Skeletal muscle tissue (tissue), 4 donors: ENCODE results near the gene DIP2A. TPM values are rescaled to one million over a fixed set of nuclear protein-coding genes. Genes with fewer than 3 reads are reported as not detected.
A peak's percentile ranks its signal among the peaks of the same experiment; 100 is the strongest.

Experiments
- H3K27ac ChIP-seq: one replicate; pipeline ENCODE4 v1.7.0; 2013; ENCODE audit warnings: mild to moderate bottlenecking, low read depth, low read length, inconsistent platforms
- H3K27me3 ChIP-seq, 3 donors: one replicate each; pipeline ENCODE4 v1.7.0; 2013; ENCODE audit warnings: low read length in 3 of 3; ENCODE audit not compliant: control insufficient read depth in 3 of 3, insufficient read depth in 3 of 3
- H3K36me3 ChIP-seq, 3 donors: one replicate each; pipeline ENCODE4 v1.7.0; 2013; ENCODE audit warnings: low read length in 3 of 3; ENCODE audit not compliant: control insufficient read depth in 3 of 3, insufficient read depth in 3 of 3
- H3K4me1 ChIP-seq, 3 donors: one replicate each; pipeline ENCODE4 v1.7.0; 2013; ENCODE audit warnings: low read length in 3 of 3, mild to moderate bottlenecking in 3 of 3; ENCODE audit not compliant: control insufficient read depth in 3 of 3, insufficient read depth in 3 of 3
- H3K4me3 ChIP-seq, 3 donors: one replicate each; pipeline ENCODE4 v1.7.0; 2013; ENCODE audit warnings: low read length in 3 of 3
- H3K9ac ChIP-seq, 3 donors: one replicate each; pipeline ENCODE4 v1.7.0; 2013; ENCODE audit warnings: low read length in 3 of 3, mild to moderate bottlenecking in 3 of 3, moderate library complexity in 2 of 3, low read depth in 1 of 3
- H3K9me3 ChIP-seq, 3 donors: one replicate each; pipeline ENCODE4 v1.7.0; 2013; ENCODE audit warnings: low read length in 3 of 3; ENCODE audit not compliant: control insufficient read depth in 3 of 3
- total RNA-seq: library from RNA; depleted of rRNA; stranded (reverse); fragments of >200 nt; gene quantifications from one replicate; pipeline ENCODE4 v1.2.3, GENCODE V29; 2014
- donor health status: Osteomylitis.

DIP2A gene
- total RNA-seq, 1 donor from 2014 or later = 23.5 TPM

DNA sequence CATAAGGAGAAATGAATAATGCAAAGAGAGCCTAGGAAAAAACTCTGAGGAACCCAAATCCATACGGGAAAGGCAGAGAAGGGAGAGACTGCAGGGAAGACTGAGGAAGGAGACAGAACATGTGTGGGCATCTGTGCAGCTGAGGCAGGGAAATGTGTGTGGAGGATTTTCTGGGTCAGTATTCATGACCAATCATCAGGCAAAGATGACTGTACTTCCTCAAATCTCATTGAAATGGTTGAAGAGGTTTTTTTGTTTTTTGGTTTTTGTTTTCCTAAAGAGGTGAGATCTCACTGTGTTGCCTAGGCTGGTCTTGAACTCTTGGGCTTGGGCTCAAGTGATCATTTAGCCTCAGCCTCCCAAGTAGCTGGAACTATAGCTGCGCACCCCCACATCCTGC is 15.7 kb downstream of the DIP2A start:
- H3K9me3 ChIP-seq = no peaks in the 10 kb centered on the region
- peaks cover 7 to 18% (median 14%) of the 10 kb centered on the region in 3 donors for H3K4me1 ChIP-seq
- no peak overlapping the region for H3K27ac ChIP-seq
- H3K27me3 ChIP-seq = no peaks in the 10 kb centered on the region
- no peak overlapping the region for H3K4me3 ChIP-seq
- H3K36me3 ChIP-seq = peaks cover 0 to 3% (median 0%) of the 10 kb centered on the region in 3 donors
- no peak overlapping the region for H3K9ac ChIP-seq

DNA sequence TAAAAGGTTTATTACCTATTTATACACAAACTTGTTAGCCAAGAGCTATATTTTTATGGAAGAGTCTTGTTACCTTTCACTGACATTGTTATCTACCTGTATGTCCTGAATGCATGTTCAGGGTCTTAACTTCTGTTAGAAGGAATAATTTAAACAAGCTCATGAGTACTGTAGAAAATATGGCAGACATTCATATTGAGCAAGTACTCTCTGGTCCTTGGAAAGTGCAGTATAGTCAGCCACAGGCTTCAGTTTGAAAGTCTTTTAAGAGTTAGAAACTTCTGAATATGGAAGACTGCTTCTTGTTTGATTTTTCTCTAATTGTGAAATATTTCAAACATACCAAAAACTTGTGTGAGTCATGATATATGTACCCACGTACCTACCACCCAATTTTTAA is 16.6 kb downstream of the DIP2A start:
- H3K4me3 ChIP-seq = no peak overlapping the region
- no peak overlapping the region for H3K27ac ChIP-seq
- H3K36me3 ChIP-seq = no peaks in the 10 kb centered on the region
- no peak overlapping the region for H3K9ac ChIP-seq
- no peaks in the 10 kb centered on the region for H3K9me3 ChIP-seq
- H3K27me3 ChIP-seq = no peaks in the 10 kb centered on the region
- H3K4me1 ChIP-seq = peaks cover 7 to 18% (median 14%) of the 10 kb centered on the region in 3 donors

DNA sequence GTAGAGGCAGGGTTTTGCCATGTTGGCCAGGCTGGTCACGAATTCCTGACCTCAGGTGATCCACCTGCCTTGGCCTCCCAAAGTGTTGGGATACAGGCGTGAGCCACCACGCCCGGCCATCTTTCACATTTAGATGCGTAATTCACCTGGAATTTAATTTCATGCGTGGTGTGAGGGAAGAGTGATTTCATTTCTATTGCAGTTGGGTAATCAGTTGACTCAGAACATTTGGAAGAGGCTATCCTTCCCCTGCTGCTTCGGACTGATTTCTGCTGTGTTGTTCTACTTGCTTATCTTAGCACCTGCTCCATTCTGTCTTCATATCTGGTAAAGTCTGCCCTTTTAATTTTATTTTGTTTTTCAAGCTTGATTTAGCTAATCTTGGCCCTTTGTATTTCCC is 19.1 kb downstream of the DIP2A start:
- no peak overlapping the region for H3K9ac ChIP-seq
- peaks cover 0 to 3% (median 0%) of the 10 kb centered on the region in 3 donors for H3K36me3 ChIP-seq
- H3K27me3 ChIP-seq = no peaks in the 10 kb centered on the region

DNA sequence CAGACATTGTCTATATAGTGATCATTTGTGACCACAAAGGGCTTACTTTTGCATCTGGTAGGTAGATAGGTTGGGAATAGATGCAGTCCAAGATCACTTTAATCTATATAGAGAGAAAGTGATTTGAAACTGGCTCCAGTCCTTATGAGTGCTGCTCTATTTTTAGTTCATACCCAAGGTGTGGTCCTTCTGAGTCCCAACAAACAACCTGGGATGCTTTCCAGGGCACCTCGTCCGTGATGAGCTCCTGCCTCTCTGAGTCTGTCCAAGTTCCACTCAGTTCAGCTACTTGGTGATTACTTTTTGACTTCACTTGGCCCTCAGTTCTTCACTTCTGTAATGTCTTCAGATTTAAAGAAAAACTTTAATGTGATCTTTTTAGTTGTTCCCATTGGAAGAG is 20.2 kb downstream of the DIP2A start:
- Histone ChIP-seq H3K36me3 (peaks cover 0 to 3% (median 0%) of the 10 kb centered on the region in 3 donors), H3K9ac (no peak overlapping the region), H3K27me3 (no peaks in the 10 kb centered on the region), H3K4me3 (no peak overlapping the region), H3K9me3 (no peaks in the 10 kb centered on the region), H3K27ac (peak overlapping the region; percentile 0), H3K4me1 (peaks cover 4 to 14% (median 8%) of the 10 kb centered on the region in 3 donors)

More for the DNA sequence above, 19.1 kb downstream of the DIP2A start:
- Histone ChIP-seq H3K4me3 (no peak overlapping the region), H3K4me1 (peaks cover 2 to 7% (median 5%) of the 10 kb centered on the region in 3 donors), H3K27ac (no peak overlapping the region), H3K9me3 (no peaks in the 10 kb centered on the region)

DNA sequence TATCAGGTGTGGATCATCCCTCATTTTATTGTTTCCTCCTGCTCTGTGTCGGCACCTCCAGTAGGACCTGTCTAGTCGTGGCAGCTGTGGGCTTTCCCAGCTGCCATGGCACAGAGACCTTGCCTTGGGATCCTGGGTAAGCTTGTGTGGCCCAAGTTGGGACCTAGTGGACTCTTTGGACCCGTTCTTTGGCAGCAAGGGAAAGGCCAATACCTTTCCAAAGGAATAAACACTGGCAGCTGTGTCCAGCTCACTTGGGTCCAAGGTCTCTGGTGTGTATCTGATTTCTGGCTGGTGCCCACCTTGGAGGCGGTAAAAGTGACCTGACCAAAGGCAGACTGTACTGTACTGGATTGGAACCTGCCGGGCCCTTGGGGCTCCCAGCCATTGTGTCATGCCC is 21.8 kb downstream of the DIP2A start:
- Histone ChIP-seq H3K4me3 (no peak overlapping the region), H3K4me1 (peaks cover 5 to 15% (median 8%) of the 10 kb centered on the region in 3 donors), H3K36me3 (peaks cover 0 to 7% (median 6%) of the 10 kb centered on the region in 3 donors), H3K9me3 (no peaks in the 10 kb centered on the region), H3K9ac (no peak overlapping the region), H3K27me3 (no peaks in the 10 kb centered on the region), H3K27ac (no peak overlapping the region)

DNA sequence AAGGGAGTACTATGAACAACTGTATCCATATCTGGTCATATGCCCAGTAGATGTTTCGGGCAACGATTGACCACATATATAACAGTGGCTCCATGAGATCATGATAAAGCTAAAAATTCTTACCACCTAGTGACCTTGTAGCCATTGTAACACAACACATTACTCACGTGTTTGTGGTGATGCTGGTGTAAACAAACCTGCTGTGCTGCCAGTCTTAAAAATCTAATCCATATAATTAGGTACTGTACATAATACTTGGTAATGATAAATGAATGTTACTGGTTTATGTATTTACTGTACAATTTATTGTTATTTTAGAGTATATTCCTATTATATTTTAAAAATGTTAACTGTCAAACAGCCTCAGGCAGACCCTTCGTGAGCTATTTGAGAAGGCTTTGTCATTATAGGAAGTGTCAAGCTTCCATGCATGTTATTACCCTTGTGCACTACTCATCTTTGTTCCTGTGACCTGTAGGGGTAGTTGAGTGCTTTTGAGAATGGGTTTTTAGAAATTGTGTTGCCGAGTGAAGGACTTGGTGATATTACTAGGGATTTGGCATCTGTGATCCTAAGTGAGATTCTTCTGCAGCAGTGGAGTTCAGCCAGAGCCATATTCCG is 23.6 kb downstream of the DIP2A start:
- peaks cover 0 to 10% (median 9%) of the 10 kb centered on the region in 3 donors for H3K36me3 ChIP-seq
- peaks cover 5 to 15% (median 8%) of the 10 kb centered on the region in 3 donors for H3K4me1 ChIP-seq
- no peak overlapping the region for H3K27ac ChIP-seq
- no peak overlapping the region for H3K9ac ChIP-seq
- no peak overlapping the region for H3K4me3 ChIP-seq
- H3K27me3 ChIP-seq = no peaks in the 10 kb centered on the region
- no peaks in the 10 kb centered on the region for H3K9me3 ChIP-seq

DNA sequence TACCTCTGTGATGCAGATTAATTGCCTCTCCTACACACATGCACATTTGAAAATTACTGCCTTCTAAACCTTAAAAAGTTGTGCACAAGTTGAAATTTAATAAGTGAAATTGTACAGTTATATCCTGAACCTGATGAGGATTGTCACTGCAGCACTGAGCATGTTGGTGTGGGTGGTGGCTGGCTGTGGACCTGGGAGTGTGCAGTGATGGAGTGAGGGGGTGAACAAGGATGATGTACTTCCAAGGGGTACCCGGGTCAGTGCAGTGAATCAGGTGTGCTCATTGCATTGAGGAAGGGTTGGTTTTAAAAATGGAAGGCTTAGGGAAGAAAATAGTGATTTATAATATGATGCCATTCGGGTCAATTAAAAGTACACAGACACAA is 24.1 kb downstream of the DIP2A start:
- H3K9ac ChIP-seq = no peak overlapping the region
- H3K9me3 ChIP-seq = no peaks in the 10 kb centered on the region
- H3K27ac ChIP-seq = no peak overlapping the region
- peaks cover 0 to 10% (median 9%) of the 10 kb centered on the region in 3 donors for H3K36me3 ChIP-seq
- peaks cover 5 to 15% (median 8%) of the 10 kb centered on the region in 3 donors for H3K4me1 ChIP-seq
- no peaks in the 10 kb centered on the region for H3K27me3 ChIP-seq
- H3K4me3 ChIP-seq = no peak overlapping the region

DNA sequence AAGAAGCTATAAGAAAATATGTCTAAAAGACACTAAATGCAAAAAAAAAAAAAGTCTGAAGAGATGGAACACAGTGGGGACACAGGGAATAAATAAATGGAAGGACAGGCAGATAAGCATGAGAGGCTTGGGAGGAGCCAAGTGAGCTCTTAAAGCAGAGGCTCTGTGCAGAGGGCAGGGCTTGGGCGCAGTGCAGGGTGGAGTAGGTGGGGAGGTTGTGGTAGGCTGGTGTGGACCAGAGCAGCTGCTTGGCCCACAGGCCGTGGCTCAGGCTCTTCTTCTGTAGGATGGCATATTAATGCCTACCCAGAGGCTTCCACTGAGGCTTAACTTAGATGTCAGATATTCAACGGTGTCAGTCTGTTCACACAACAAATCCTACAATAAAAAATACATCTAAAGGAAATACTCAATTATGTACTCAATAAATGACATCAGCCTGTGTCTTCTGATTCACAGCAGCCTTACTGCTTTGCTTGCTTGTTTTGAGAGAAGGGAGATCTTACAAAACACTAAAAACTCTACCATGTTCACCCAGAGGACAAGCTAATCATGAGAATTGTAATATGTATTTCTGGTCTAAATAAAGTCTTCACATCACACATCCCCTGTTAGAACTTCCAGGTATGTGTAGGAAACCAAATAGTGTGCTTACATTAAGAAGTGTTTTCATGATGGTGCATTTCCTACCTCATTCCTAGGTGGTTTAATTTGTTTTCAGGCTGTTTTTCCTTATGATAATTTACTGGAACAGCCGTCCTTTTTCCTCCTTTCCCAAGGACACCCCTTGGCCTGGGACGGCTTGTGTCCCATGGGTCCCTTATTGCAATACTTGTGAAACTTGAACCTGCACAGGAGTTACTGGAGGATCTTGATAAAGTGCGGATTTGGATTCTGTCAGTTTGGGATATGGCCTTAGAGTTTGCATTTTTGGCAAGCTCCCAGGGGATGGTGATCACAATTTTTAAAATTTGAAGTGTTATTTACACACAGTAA is 24.9 kb downstream of the DIP2A start:
- no peak overlapping the region for H3K27ac ChIP-seq
- H3K9ac ChIP-seq = peak overlapping the region in 1 of 3 donors; percentile 4
- H3K27me3 ChIP-seq = no peaks in the 10 kb centered on the region
- no peak overlapping the region for H3K4me3 ChIP-seq
- H3K9me3 ChIP-seq = no peaks in the 10 kb centered on the region
- peaks cover 2 to 10% (median 9%) of the 10 kb centered on the region in 3 donors for H3K36me3 ChIP-seq
- peaks cover 5 to 14% (median 8%) of the 10 kb centered on the region in 3 donors for H3K4me1 ChIP-seq

DNA sequence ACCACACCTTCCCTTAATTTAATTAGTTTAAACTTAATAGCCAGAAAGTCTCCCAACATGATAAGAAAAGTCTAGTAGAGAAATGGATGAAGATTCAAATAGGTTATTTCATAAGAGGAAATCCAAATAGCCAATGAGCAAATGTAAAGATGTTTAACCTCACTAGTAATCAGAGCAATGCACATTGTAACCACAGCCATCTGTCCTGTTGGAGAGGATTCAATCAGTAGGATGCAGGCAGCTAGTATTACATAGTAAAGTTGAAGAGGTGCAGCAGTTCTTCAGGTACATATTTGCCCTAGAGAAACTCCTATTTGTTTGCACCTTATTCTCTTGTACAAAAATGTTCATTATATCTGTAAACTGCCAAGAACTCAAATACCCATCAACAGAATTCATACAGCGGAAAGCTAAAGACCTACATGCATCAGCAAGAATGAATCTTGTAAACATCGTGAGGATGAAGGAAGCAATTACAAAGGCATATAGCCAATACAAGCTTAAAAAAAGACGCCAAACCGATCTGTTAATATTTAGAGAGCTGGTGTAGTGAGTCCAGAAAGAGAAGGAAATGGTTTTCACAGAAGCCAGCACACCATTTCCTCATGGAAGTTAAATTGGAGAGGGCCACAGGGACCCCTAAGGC is 27.9 kb downstream of the DIP2A start:
- H3K9ac ChIP-seq = no peak overlapping the region
- H3K36me3 ChIP-seq = peaks cover 5 to 18% (median 11%) of the 10 kb centered on the region in 3 donors
- no peak overlapping the region for H3K27ac ChIP-seq
- H3K27me3 ChIP-seq = no peaks in the 10 kb centered on the region
- H3K4me3 ChIP-seq = no peak overlapping the region
- peaks cover 2 to 8% (median 2%) of the 10 kb centered on the region in 3 donors for H3K4me1 ChIP-seq
- no peaks in the 10 kb centered on the region for H3K9me3 ChIP-seq
